Measurements from ENCODE around the gene PAM.
"Not testable (repeated sequence)": the region's sequence is repeated elsewhere in the genome, so short reads cannot be mapped to it uniquely, and the experiment has no call there.

Gene PAM

DNA sequence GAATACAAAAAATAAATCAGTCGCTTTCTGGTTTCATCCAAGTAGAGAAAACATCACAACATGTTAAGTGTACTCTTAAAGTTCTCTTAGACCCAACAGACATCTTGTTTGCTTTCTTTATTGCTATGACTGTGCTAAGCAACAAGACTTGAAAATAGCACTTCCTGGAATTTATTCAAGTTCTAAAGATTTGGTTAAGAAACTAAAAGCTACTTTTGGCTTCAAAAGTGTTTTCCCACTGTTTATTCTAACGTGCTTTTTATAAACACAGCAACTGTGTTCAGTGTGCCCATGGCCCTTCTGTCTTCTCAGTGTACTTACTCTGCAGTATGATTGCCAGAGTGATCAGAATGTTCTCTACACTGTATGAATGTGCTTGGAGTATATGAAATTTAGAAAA, 255.1 kb downstream of the PAM start:
- DNase-seq, result no peak

DNA sequence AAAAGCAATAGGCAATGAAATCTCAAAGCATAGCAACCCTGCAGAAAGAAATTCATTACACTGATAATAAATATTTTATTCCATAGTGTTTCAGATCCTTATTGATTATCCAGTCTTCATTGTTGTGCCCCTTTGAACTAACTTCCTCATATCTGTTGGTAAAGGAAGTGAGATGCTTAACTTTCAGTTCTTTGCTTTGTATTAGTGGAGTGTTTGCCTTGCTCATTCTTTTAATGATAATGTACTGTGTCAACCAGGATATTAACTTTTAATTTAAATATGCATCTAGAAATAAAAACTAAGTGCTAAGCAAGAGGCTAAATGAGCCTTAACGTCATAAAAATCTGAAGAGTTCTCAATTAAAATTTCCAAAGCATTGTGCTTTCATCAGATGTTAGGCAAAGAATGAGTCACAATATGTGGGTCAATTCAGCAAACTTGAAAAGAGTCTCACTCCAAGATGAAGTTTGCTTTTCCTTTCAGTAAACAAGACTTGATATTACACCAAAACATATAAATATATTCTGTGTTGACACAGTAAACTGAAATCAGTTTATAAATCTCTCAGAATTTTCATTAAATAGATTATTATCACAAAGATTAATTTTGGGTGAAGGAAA, 258.9 kb downstream of the PAM start:
- no peak for DNase-seq

DNA sequence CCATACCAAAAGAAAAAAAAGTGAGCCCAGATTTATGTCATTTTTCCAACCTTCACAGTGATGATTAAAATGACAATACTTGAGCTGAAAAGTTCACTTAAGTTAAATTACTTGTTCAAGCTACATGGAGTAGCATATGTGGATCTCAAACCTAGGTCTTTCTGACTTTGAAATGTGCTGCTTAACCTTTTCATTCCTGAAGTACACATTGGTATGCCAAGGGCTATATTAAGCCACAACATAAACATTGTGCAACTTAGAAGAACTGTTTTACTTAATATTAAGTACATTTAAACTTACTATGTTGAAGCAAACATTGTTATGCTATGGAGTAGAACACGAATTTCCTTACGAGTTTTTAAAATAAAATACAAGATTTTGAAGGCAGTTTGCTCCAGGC, 259.9 kb downstream of the PAM start:
- DNase-seq, result no peak

DNA sequence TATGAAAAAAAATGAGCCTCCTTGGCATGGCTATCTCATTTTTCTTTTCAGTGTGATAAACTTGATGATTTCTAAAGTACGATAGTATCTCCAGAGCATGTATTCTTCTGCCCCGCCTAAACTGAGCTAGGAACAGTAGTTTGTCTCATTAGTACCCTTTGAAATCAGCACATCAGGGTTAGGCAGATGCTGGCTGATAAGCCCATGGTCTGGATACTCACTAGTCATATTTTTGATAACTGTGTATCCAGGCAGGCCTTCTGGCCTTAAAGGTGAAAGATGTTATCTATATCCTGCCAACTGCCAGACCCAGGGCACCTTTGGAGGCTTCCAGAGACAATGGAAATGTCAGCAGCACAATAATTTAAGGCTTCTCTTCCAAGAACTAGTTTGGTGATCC, 261.1 kb downstream of the PAM start:
- DNase-seq, result no peak

GRCh38 chr5:103019804-103020203, 264.7 kb downstream of the PAM start:
- no peak for DNase-seq

- DNase-seq, result no peak
Measured at GRCh38 chr5:103021314-103021713, 266.2 kb downstream of the PAM start.

GRCh38 chr5:103027267-103027666, 272.2 kb downstream of the PAM start:
- DNase-seq, result no peak

DNA sequence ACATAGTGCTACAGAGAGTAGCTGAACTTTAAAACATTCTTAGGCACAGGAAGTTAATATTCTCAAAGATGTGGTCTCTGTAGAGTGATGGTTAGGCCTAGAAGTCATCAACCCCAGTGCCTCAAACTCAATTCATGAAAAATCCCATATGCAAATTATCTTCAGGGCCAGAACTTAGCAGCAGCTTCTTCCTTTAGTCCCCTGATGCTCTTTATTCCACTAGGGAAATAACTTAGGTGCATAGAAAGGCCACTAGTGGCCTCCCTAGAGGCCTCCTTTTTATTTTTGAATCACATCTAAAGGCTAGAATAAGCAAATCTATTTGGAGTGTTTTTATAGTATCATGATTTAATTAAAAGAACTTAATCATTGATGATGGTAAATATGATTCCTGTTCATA, 276.5 kb downstream of the PAM start:
- DNase-seq, result no peak

- no peak for DNase-seq
Measured at GRCh38 chr5:103033696-103034095, 278.6 kb downstream of the PAM start.

DNA sequence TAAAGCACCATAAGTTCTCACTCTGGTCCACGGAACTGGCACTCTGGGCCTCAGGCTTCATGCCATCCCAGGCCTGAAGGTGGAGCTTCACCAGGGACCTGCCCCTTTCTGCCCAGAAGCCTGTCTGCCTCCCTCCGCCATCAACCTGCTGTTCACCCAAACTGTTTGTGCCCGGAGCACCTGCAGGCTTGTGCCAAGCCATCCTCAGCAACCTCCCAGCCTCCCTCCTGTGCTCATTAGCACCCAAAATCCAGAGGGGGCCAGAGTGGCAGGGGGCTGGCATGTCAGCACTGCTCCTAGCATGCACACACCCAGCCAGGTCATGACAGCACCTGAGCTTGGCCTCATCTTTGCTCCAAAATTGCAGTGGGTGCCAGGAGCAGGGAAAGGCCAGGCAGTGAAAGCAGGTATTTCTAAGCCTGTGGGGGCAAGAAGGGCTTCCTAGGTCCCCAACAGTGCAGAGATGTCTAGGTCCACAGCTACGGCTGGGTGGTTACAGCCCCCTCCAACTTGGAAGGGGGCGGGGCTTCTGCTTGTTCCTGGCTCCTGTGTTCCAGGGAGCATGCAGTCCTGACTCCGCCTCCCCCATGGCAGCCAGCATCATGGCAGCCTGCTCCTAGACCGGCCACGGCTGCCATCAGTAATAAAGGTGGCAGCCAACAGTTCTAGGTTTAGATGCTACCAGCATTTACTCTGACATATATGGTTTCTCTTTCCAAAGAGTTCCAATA, 279.7 kb downstream of the PAM start:
- DNase-seq, result no peak

GRCh38 chr5:103035701-103036100, 280.6 kb downstream of the PAM start:
- no peak for DNase-seq

GRCh38 chr5:103036601-103037000, 281.5 kb downstream of the PAM start:
- DNase-seq, result no peak

DNA sequence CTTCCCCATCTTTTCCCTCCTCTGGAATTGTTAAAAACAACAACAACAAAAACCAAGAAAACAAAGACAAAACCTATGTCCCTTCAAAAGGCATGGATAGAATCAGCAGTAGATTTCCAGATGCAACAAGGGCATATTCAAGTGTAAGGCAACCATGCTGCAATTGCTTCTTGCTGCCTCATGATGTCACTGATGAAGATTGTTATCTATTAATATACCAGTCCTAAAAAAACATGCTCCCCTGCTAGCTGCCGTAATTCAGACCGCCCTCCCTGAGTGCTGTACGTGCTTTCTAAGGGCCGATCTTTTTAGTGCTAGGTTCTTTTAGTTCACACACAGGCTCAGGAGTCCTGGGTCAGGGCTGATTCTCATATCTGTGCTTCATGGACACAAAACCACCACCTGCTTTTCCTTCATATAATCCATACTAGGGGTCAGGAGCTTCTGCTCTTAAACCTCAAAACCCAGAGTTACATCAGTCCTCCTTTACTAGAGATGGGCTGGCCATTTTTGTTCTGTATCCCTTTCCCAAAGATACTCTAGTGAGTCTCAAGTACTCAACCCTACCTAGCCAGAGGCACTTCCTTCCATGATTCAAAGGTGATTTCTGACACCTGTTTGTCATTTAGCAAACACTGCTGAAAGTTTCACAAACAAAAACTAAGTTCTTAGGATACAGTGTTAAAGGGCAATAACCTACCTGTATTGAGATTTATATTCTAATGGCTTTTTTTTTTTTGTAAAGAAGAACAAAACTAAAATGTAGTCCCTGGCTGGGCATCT, 282.8 kb downstream of the PAM start:
- DNase-seq, result no peak

GRCh38 chr5:103041071-103041676, 286.1 kb downstream of the PAM start:
- DNase-seq, result no peak

DNA sequence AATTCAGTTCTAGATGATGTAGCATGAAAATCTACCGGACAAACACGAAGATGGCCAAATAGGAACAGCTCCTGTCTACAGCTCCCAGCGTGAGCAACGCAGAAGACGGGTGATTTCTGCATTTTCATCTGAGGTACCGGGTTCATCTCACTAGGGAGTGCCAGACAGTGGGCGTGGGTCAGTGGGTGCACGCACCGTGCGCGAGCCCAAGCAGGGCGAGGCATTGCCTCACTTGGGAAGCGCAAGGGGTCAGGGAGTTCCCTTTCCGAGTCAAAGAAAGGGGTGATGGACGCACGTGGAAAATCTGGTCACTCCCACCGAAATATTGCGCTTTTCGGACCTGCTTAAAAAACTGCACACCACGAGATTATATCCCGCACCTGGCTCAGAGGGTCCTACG, 291.6 kb downstream of the PAM start:
- not testable (repeated sequence) for DNase-seq

DNA sequence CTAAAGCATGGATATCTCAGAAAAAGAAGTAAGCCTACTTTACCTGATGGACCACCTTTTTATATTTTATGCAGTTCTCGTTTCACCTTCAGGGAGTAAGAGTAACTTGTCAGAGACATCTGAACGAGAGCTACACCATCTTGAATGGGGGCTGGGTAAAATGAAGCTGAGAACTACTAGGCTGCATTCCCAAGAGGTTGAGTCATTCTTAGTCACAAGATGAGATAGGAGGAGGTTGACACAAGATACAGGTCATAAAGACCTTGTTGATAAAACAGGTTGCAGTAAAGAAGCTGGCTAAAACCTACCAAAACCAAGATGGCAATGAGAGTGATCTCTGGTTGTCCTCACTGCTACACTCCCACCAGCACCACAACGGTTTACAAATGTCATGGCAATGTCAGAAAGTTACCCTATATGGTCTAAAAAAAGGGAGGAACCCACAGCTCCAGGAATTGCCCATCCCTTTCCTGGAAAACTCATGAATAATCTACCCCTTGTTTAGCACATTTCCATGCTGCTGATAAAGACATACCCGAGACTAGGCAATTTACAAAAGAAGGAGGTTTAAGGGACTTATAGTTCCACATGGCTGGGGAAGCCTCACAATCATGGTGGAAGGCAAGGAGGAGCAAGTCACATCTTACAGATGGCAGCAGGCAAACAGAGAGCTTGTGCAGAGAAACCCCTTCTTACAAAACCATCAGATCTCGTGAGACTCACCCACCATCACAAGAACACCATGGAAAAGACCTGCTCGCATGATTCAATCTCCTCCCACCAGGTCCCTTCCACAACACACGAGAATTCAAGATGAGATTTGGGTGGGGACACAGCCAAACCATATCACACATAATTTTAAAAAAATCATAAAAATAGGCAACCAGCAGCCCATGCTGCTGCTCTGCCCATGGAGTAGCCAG, 302.4 kb downstream of the PAM start:
- DNase-seq, result no peak

DNA sequence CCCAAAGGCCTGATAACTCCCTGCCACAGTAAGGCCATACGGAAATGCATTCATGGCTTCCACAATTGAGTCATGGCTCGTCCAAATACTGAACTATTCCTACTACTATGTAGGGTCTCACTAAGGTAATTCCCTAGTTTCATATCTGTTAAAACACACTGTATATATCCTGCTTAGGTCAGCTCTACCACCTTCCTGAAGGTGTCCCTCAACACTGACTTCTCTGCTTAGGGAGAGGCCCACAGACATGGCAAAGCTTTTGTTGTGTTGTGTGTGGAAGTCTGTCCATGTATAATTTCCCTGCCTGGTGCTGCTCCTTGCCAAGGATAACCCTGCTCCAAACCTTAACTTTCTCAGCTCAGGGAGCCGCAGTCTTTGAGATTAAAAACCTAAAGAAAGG, 304.4 kb downstream of the PAM start:
- DNase-seq, result no peak

- DNase-seq, result no peak
Measured at GRCh38 chr5:103060424-103060954, 305.4 kb downstream of the PAM start.

- DNase-seq, result no peak
Measured at GRCh38 chr5:103066326-103066725, 311.2 kb downstream of the PAM start.

GRCh38 chr5:103073500-103073899, 318.4 kb downstream of the PAM start:
- not testable (repeated sequence) for DNase-seq

DNA sequence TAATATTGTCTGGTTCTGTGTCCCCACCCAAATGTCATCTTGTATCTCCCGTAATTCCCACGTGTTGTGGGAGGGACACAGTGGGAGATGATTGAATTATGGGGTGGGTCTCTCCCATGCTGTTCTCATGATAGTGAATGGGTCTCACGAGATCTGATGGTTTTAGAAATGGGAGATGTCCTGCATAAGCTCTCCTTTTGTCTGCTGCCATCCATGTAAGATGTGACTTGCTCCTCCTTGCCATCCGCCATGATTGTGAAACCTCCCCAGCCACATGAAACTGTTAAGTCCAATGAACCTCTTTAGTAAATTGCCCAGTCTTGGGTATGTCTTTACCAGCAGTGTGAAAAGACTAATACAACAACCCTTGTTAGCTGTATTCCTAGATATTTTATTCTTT, 320.3 kb downstream of the PAM start:
- DNase-seq, result no peak

Measured in effector CD4-positive, alpha-beta T cell (primary cell).